ENCODE measurements around the gene KDM3A. TPM values are rescaled to one million over a fixed set of nuclear protein-coding genes. Genes with fewer than 3 reads are reported as not detected.

KDM3A gene
- total RNA-seq, 1 donor from 2014 or later, result 76.2 TPM

GRCh38 chr2:86429335-86429734, 11.8 kb upstream of the KDM3A start:
- H3K4me1 Mint-ChIP-seq (ENCODE audit: low read depth, unreplicated experiment), result no peaks in the 10 kb centered on the region
- H3K9ac ChIP-seq (ENCODE audit: low read length), result no peak overlapping the region
- DNase-seq (ENCODE audit: low read depth) (no peak), FAIRE-seq (no peak)
- H4K20me1 ChIP-seq (ENCODE audit: insufficient read depth, low read length), result no peaks in the 10 kb centered on the region
- H3K9me3 ChIP-seq (ENCODE audit: insufficient read depth, low read depth, low read length), result no peaks in the 10 kb centered on the region
- H3K27me3 Mint-ChIP-seq (ENCODE audit: low read depth, unreplicated experiment), result peaks cover 3% of the 10 kb centered on the region
- TF ChIP-seq EZH2 (IDR thresholded peaks at IDR 0.05; ENCODE audit: insufficient read depth, low read length), result no peak
- TF ChIP-seq CTCF (IDR thresholded peaks at IDR 0.05; ENCODE audit: insufficient read depth, low read depth, low read length), result no peak
- H3K36me3 ChIP-seq (ENCODE audit: insufficient read depth, low read length), result no peaks in the 10 kb centered on the region
- peaks cover 7% of the 10 kb centered on the region for H3K27me3 ChIP-seq (ENCODE audit: insufficient read depth, low read length)
- no peak overlapping the region for H2AFZ ChIP-seq (ENCODE audit: low read depth, low read length)
- no peak overlapping the region for H3K4me3 ChIP-seq (ENCODE audit: insufficient read depth, low read depth, low read length)
- no peaks in the 10 kb centered on the region for H3K36me3 Mint-ChIP-seq (ENCODE audit: low read depth, unreplicated experiment)
- H3K4me3 Mint-ChIP-seq (ENCODE audit: unreplicated experiment), result no peak overlapping the region
- no peak overlapping the region for H3K4me2 ChIP-seq (ENCODE audit: low read length)
- no peak overlapping the region for H3K27ac ChIP-seq (ENCODE audit: low read depth, low read length)
- no peaks in the 10 kb centered on the region for H3K4me1 ChIP-seq (ENCODE audit: insufficient read depth, low read length)
- H3K79me2 ChIP-seq (ENCODE audit: insufficient read depth, low read length), result no peaks in the 10 kb centered on the region
- H3K9me3 Mint-ChIP-seq (ENCODE audit: unreplicated experiment), result peaks cover 5% of the 10 kb centered on the region
- H3K27ac Mint-ChIP-seq (ENCODE audit: unreplicated experiment), result no peak overlapping the region

GRCh38 chr2:86430368-86430767, 10.8 kb upstream of the KDM3A start:
- Histone ChIP-seq H3K79me2 (ENCODE audit: insufficient read depth, low read length) (no peaks in the 10 kb centered on the region), H3K4me3 (ENCODE audit: insufficient read depth, low read depth, low read length) (no peak overlapping the region), H3K27ac (ENCODE audit: low read depth, low read length) (no peak overlapping the region), H3K9ac (ENCODE audit: low read length) (no peak overlapping the region), H3K36me3 (ENCODE audit: insufficient read depth, low read length) (no peaks in the 10 kb centered on the region), H3K9me3 (ENCODE audit: insufficient read depth, low read depth, low read length) (no peaks in the 10 kb centered on the region), H3K4me2 (ENCODE audit: low read length) (no peak overlapping the region), H3K27me3 (ENCODE audit: insufficient read depth, low read length) (peaks cover 5% of the 10 kb centered on the region), H3K4me1 (ENCODE audit: insufficient read depth, low read length) (no peaks in the 10 kb centered on the region), H4K20me1 (ENCODE audit: insufficient read depth, low read length) (no peaks in the 10 kb centered on the region), H2AFZ (ENCODE audit: low read depth, low read length) (no peak overlapping the region)
- peaks cover 5% of the 10 kb centered on the region for H3K9me3 Mint-ChIP-seq (ENCODE audit: unreplicated experiment)
- no peaks in the 10 kb centered on the region for H3K4me1 Mint-ChIP-seq (ENCODE audit: low read depth, unreplicated experiment)
- H3K27me3 Mint-ChIP-seq (ENCODE audit: low read depth, unreplicated experiment), result peaks cover 3% of the 10 kb centered on the region
- H3K27ac Mint-ChIP-seq (ENCODE audit: unreplicated experiment), result no peak overlapping the region
- H3K36me3 Mint-ChIP-seq (ENCODE audit: low read depth, unreplicated experiment), result no peaks in the 10 kb centered on the region
- TF ChIP-seq CTCF (IDR thresholded peaks at IDR 0.05; ENCODE audit: insufficient read depth, low read depth, low read length) (no peak), EZH2 (IDR thresholded peaks at IDR 0.05; ENCODE audit: insufficient read depth, low read length) (no peak)
- DNase-seq (ENCODE audit: low read depth) (no peak), FAIRE-seq (no peak)
- H3K4me3 Mint-ChIP-seq (ENCODE audit: unreplicated experiment), result no peak overlapping the region

- DNase-seq (ENCODE audit: low read depth), result no peak
These were observed 8.0 kb upstream of the KDM3A start for GRCh38 chr2:86433137-86433536.

More at GRCh38 chr2:86433137-86433536, 8.0 kb upstream of the KDM3A start:
- Histone ChIP-seq H3K79me2 (ENCODE audit: insufficient read depth, low read length) (no peaks in the 10 kb centered on the region), H2AFZ (ENCODE audit: low read depth, low read length) (no peak overlapping the region), H3K27ac (ENCODE audit: low read depth, low read length) (no peak overlapping the region), H3K27me3 (ENCODE audit: insufficient read depth, low read length) (peaks cover 3% of the 10 kb centered on the region), H3K9ac (ENCODE audit: low read length) (no peak overlapping the region), H3K4me2 (ENCODE audit: low read length) (no peak overlapping the region), H3K9me3 (ENCODE audit: insufficient read depth, low read depth, low read length) (no peaks in the 10 kb centered on the region), H4K20me1 (ENCODE audit: insufficient read depth, low read length) (no peaks in the 10 kb centered on the region), H3K4me3 (ENCODE audit: insufficient read depth, low read depth, low read length) (no peak overlapping the region), H3K36me3 (ENCODE audit: insufficient read depth, low read length) (no peaks in the 10 kb centered on the region), H3K4me1 (ENCODE audit: insufficient read depth, low read length) (no peaks in the 10 kb centered on the region)
- TF ChIP-seq EZH2 (IDR thresholded peaks at IDR 0.05; ENCODE audit: insufficient read depth, low read length), result no peak
- no peak for TF ChIP-seq CTCF (IDR thresholded peaks at IDR 0.05; ENCODE audit: insufficient read depth, low read depth, low read length)
- Mint-ChIP-seq H3K27me3 (ENCODE audit: low read depth, unreplicated experiment) (no peaks in the 10 kb centered on the region), H3K4me3 (ENCODE audit: unreplicated experiment) (no peak overlapping the region), H3K27ac (ENCODE audit: unreplicated experiment) (no peak overlapping the region), H3K9me3 (ENCODE audit: unreplicated experiment) (peaks cover 5% of the 10 kb centered on the region), H3K36me3 (ENCODE audit: low read depth, unreplicated experiment) (no peaks in the 10 kb centered on the region), H3K4me1 (ENCODE audit: low read depth, unreplicated experiment) (no peaks in the 10 kb centered on the region)
- no peak for FAIRE-seq

All from astrocyte (in vitro differentiated cells and primary cell).